ENCODE measurements around the gene GIGYF2.
"Not testable (repeated sequence)": the region's sequence is repeated elsewhere in the genome, so short reads cannot be mapped to it uniquely, and the experiment has no call there.

The GIGYF2 gene

DNA sequence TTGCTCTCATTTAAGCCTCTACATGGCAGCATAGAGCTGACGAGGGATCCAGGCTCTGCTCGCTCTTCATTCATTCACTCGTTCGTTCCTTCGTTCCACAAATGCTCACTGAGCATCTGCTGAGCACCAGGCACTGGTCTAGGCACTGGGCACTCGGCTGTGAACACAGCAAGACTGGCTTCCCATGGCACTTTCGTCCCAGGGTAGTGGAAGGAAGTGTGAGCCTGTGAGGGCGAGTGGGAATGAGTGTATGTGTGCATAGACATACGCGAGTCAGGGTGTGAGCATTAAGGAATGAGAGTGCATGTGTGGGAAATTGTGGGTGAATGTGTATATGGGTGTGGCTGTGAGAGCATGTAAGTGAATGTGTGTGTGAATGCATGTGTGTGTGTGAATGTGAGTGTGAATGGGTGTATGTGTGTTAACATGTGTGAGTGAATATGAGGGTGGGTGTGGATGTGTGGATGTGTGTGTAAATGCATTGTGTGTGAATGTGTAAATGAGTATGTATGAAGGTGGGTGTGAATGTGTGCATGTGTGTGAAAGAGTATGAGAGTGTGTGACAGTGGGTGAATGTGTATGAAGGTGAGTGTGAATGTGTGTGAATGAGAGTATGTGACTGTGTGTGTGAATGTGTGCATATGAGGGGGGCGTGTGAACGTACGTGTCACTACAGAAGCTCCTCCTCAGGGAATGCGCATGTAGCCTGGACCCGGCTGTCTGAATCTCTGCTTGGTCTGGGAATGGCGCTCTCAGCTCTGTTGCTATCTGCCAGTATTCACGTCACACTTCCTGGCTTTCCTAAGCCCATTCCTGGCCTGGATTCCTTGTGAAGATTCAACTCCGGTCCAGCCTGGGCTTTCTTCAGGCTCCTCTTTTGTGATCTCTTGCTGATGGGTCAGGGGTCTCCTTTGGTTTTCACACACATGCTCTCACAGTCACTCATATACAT lies 201.7 kb downstream of the GIGYF2 start:
- no peak for DNase-seq

DNA sequence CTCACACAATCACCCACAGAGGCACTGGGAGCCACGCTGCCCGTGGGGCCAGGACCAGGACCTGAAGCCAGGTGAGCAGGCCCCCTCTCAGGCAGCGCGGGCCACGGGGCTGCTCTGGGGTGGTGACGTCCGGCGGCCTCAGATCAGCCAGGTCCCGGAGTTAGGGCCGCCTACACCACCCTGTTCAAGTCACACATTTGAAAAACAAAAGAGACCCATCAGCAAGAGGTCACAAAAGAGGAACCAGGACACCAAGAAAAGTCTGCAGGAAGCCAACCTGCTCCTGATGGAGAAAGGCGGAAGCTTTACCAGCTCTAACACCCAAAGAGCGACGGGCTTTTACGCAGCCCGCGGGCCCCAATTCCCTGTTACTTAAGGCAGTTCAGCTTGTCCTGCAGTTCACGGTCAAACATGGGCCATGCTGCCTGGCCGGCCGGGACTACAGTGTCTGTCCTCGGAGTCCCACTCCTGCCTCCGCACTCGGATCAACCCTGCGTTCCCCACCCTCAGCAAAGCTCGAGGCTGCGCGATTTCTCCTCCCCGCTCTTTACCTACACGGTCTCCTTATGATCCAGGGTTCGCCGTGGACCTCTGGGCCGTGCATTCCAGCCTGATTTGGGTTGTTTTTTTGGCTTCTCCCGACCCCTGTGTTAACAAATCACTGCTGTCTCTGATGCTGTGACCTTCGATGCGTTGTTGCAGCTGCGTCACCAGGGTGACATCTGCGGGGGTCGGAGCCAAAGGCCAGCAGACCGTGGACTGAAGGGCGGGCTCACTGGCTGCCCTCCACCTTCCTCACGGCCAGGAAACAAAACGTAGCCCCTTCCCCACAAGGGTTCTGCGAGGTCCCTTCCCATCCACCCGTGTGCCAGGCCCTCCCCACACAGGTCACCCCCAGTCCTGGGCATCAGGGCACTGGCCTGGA lies 203.9 kb downstream of the GIGYF2 start:
- DNase-seq: no peak

DNA sequence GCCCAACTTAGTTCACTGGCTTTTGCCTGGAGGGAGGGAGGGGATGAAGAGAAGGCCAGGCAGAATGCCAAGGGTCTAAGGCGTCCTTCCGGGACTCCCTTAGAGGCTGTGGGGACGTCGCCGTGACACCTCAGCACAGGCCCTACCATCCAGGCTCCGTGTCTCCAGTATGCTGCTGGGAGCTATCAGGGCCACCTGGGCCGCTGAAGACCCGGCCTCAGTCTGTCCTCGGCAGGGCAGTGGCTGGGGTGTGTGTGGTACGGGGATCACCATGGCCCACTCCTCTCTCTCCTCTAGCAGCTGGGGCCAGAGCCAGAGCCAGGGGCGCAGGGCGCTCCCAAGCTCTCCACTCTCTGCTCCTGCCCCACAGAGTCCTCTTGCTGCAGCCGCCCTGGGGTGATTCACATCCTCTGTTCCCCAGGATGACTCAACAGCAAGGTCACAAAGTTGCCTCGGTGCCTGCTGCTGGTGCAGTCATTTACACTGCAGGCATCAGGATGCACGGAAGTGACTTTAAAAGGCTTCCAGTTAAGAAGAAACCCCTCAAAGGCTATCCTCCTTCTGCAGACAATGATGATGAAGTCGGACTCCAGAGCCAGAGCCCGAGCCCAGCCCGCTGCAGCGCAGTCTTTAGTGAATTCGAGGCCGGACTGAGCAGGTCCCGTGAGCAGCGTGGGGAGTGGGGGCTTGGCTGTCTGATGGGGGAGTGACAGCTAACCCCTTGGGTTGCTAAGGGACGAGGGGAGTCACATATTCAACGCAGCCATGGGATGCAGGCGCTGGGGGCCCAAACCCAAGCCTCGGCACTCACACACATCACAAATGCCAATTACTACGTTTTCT lies 204.8 kb downstream of the GIGYF2 start:
- DNase-seq: no peak

DNA sequence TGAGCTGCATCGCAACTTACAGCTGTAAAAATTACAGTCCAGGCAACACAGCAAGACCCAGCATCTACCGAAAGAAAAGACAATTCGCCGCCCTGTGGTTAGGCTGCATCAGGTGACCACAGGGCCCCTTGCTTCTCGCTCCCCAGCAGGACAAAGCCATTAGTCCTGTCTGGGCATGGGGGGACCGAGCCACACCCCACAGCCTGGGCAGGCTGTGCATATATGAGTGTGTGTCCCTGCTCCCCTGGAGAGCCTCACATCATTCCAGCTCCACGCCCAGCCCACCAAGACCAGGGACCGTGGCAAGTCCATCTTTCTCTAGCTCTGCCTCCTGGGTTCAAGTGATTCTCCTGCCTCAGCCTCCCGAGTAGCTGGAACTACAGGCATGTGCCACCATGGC lies 206.9 kb downstream of the GIGYF2 start:
- no peak for DNase-seq

DNA sequence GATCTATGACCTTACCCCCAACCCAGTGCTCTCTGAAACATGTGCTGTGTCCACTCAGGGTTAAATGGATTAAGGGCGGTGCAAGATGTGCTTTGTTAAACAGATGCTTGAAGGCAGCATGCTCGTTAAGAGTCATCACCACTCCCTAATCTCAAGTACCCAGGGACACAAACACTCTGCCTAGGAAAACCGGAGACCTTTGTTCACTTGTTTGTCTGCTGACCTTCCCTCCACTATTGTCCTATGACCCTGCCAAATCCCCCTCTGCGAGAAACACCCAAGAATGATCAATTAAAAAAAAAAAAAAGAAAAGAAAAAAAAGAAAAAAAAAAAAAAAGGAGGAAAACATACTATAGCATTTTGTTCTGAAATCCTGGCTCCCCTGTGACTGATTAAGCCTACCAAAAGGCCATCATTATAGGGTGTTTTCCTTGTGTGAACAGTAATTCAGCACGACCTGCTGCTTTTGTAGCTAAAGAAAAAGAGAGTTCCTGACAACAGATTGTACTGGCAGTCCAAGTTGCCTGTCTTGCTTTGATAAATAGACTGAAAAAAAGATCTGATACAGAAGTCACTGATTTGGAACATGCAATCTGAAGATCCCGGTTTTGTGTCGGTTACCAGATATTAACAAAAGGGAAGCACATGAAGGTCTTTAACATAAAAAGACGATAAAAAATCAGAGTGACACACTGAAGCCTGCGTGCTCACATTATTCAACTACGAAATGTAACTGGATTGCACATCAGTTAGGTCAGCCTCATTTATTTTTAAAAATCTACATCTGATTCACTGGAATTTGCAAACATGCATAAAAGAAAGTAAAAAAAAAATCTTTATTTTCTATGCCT lies 210.0 kb downstream of the GIGYF2 start:
- DNase-seq: not testable (repeated sequence)

DNA sequence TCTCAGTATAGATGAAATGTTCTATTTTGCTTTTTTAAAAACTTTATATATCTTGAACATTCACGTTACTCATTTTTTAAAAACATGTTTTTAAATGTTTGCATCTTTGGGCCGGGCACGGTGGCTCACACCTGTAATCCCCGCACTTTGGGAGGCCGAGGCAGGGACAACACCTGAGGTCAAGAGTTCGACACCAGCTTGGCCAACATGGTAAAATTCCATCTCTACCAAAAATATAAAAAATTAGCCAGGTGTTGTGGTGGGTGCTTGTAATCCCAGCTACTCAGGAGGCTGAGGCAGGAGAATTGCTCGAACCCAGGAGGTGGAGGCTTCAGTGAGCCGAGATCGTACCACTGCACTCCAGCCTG lies 210.6 kb downstream of the GIGYF2 start:
- DNase-seq: not testable (repeated sequence)

DNA sequence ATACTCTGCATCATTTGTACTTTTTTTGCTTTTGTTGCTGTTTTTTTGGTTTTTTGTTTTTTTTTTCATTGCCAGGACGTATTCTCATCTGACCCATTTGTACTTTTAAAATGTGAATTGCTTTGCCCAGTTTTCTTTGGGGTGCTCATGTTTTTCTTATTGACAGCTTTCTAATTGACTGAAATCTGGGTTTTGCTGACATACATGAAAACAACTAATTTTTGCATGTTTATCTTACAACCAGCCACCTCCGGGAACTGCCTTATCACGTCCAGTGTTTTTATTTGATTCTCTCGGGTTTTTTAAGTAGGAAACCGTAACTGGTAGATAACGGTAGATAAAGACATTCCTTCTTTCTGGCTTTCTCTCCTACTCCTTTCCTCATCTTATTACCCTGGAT lies 211.6 kb downstream of the GIGYF2 start:
- DNase-seq: no peak
